IMR-90 (cell line): ENCODE measurements around the gene CDK5. TPM values are rescaled to one million over a fixed set of nuclear protein-coding genes. Genes with fewer than 3 reads are reported as not detected.

Experiments used
- ATAC-seq: fragments of 200-7000 bp; cut with Tn5 transposase; 2 replicates; pipeline ENCODE4 v1.9.1; 2020; ENCODE audit warnings: low read depth, mild to moderate bottlenecking, moderate library complexity
- BruUV-seq: library from RNA; stranded (reverse); fragments of 400-500 nt; replicated peaks from 2 replicates; lab custom pipeline; 2021; lab: Mats Ljungman, UMichigan
- CTCF ChIA-PET: fragments of 300-600 bp; formaldehyde crosslinking; extraction: SDS; loops from one replicate; lab custom pipeline; 2021; ENCODE audit warnings: antibody characterized with exemption; lab: Yijun Ruan, JAX
- POLR2A ChIA-PET: fragments of 300-600 bp; sonication (Branson Sonifier 250); formaldehyde crosslinking; loops from one replicate; lab custom pipeline; 2022; ENCODE audit warnings: antibody characterized with exemption; ENCODE audit not compliant: unreplicated experiment; lab: Charles Lee
- DNase-seq: peaks from one replicate; pipeline ENCODE4 v3.0.0; 2013
- H2AFZ ChIP-seq: replicated peaks from 2 replicates; pipeline ENCODE3; 2013; ENCODE audit warnings: low read length, mild to moderate bottlenecking; ENCODE audit not compliant: poor library complexity
- H2AK5ac ChIP-seq: 2 replicates; pipeline ENCODE4 v1.6.1; 2013; ENCODE audit warnings: low read depth, low read length, inconsistent platforms
- H2AK9ac ChIP-seq: replicated peaks from 2 replicates; pipeline ENCODE3; 2013; ENCODE audit warnings: mild to moderate bottlenecking, low read depth, low read length, moderate library complexity; ENCODE audit not compliant: poor library complexity
- H2BK120ac ChIP-seq: 2 replicates; pipeline ENCODE4 v1.6.1; 2013; ENCODE audit warnings: low read depth, low read length, inconsistent platforms
- H2BK15ac ChIP-seq: 3 replicates; pipeline ENCODE4 v1.6.1; 2013; ENCODE audit warnings: low read depth, low read length, inconsistent platforms
- H2BK20ac ChIP-seq: 2 replicates; pipeline ENCODE4 v1.6.1; 2013; ENCODE audit warnings: low read depth, mild to moderate bottlenecking, inconsistent platforms, low read length, moderate library complexity
- H2BK5ac ChIP-seq: 2 replicates; pipeline ENCODE4 v1.6.1; 2013; ENCODE audit warnings: mild to moderate bottlenecking, low read depth, low read length, inconsistent platforms; ENCODE audit not compliant: poor library complexity, severe bottlenecking
- H3K14ac ChIP-seq: replicated peaks from 2 replicates; pipeline ENCODE4 v1.6.1; 2013; ENCODE audit warnings: low read depth, low read length, inconsistent platforms
- H3K18ac ChIP-seq: 2 replicates; pipeline ENCODE4 v1.6.1; 2013; ENCODE audit warnings: low read depth, low read length, control low read depth
- H3K23ac ChIP-seq: 2 replicates; pipeline ENCODE4 v1.6.1; 2013; ENCODE audit warnings: low read depth, low read length, inconsistent platforms
- H3K27ac ChIP-seq: 2 replicates; pipeline ENCODE4 v1.5.1; 2013; ENCODE audit warnings: mild to moderate bottlenecking, control low read depth, low read length; ENCODE audit not compliant: insufficient read depth
- H3K27me3 ChIP-seq: 2 replicates; pipeline ENCODE4 v1.6.1; 2013; ENCODE audit warnings: low read length; ENCODE audit not compliant: control insufficient read depth, insufficient read depth
- H3K36me3 ChIP-seq: 2 replicates; pipeline ENCODE4 v1.6.1; 2013; ENCODE audit warnings: low read length, mixed read lengths; ENCODE audit not compliant: control insufficient read depth, insufficient read depth
- H3K4ac ChIP-seq: 2 replicates; pipeline ENCODE4 v1.6.1; 2013; ENCODE audit warnings: low read depth, low read length, inconsistent platforms
- H3K4me1 ChIP-seq: 2 replicates; pipeline ENCODE4 v1.6.1; 2013; ENCODE audit warnings: low read length, mixed read lengths; ENCODE audit not compliant: control insufficient read depth, insufficient read depth
- H3K4me2 ChIP-seq: 2 replicates; pipeline ENCODE4 v1.6.1; 2013; ENCODE audit warnings: low read depth, mild to moderate bottlenecking, control low read depth, low read length, moderate library complexity
- H3K4me3 ChIP-seq: 2 replicates; pipeline ENCODE4 v1.5.1; 2013; ENCODE audit warnings: low read depth, mild to moderate bottlenecking, control low read depth, low read length, moderate library complexity; ENCODE audit not compliant: insufficient read depth
- H3K56ac ChIP-seq: 2 replicates; pipeline ENCODE4 v1.6.1; 2013; ENCODE audit warnings: low read length, inconsistent platforms; ENCODE audit not compliant: insufficient read depth; ENCODE audit errors: extremely low read depth
- H3K79me1 ChIP-seq, 2 experiments: 2 replicates each; pipeline ENCODE4 v1.6.1; 2013; ENCODE audit warnings: low read length in 2 of 2, inconsistent platforms in 1 of 2, low read depth in 1 of 2
- H3K9ac ChIP-seq: 2 replicates; pipeline ENCODE4 v1.6.1; 2013; ENCODE audit warnings: low read depth, low read length, control low read depth
- H3K9me1 ChIP-seq: 2 replicates; pipeline ENCODE4 v1.6.1; 2013; ENCODE audit warnings: low read length, inconsistent platforms; ENCODE audit not compliant: insufficient read depth
- H3K9me3 ChIP-seq: 2 replicates; pipeline ENCODE4 v1.6.1; 2013; ENCODE audit warnings: low read length; ENCODE audit not compliant: control insufficient read depth, insufficient read depth
- H4K20me1 ChIP-seq: 2 replicates; pipeline ENCODE4 v1.6.1; 2013; ENCODE audit warnings: low read length, inconsistent platforms; ENCODE audit not compliant: insufficient read depth
- H4K5ac ChIP-seq: 2 replicates; pipeline ENCODE4 v1.6.1; 2013; ENCODE audit warnings: mild to moderate bottlenecking, low read depth, low read length, control low read depth
- H4K8ac ChIP-seq, 2 experiments: 2 replicates each; pipeline ENCODE4 v1.6.1; 2013; ENCODE audit warnings: low read depth in 2 of 2, low read length in 2 of 2, control low read depth in 1 of 2, inconsistent platforms in 1 of 2
- H4K91ac ChIP-seq: 2 replicates; pipeline ENCODE4 v1.6.1; 2013; ENCODE audit warnings: low read depth, low read length, inconsistent platforms; ENCODE audit not compliant: insufficient read depth
- CEBPB ChIP-seq: IDR thresholded peaks from 2 replicates; pipeline ENCODE4 v1.6.1; 2012; ENCODE audit warnings: low read depth, low read length, improper control_type of control experiment
- ELK1 ChIP-seq: fragments of 150-350 bp; IDR thresholded peaks from 2 replicates; pipeline ENCODE4 v1.6.1; 2016; ENCODE audit warnings: low read depth, mild to moderate bottlenecking, low read length, moderate library complexity, borderline replicate concordance
- FOS ChIP-seq: fragments of 150-350 bp; IDR thresholded peaks from 2 replicates; pipeline ENCODE4 v1.6.1; 2016; ENCODE audit warnings: low read depth, low read length
- MAFK ChIP-seq: IDR thresholded peaks from 2 replicates; pipeline ENCODE4 v1.6.1; 2012; ENCODE audit warnings: low read depth, low read length, improper control_type of control experiment
- MAZ ChIP-seq: IDR thresholded peaks from 2 replicates; pipeline ENCODE4 v1.6.1; 2012; ENCODE audit warnings: low read depth, mild to moderate bottlenecking, low read length, improper control_type of control experiment, moderate library complexity, borderline replicate concordance
- USF2 ChIP-seq: fragments of 150-350 bp; IDR thresholded peaks from 2 replicates; pipeline ENCODE4 v1.6.1; 2017; ENCODE audit warnings: mild to moderate bottlenecking, antibody characterized with exemption, low read length, low read depth
- WGBS, 2 experiments: methylation state at CpG; one replicate each; pipeline versions ENCODE4 v1.1.5 to v1.1.7; 2013; ENCODE audit warnings: missing lambda C conversion rate in 2 of 2; ENCODE audit not compliant: insufficient read length in 1 of 2; ENCODE audit errors: extremely low coverage in 2 of 2; 5-methylcytosine and 5-hydroxymethylcytosine counted together
- dilution Hi-C: fragments of 300-500 bp; cut with HindIII; formaldehyde crosslinking; loops from one replicate; pipeline ENCODE4 v1.14.3; 2018; ENCODE audit warnings: low sequenced_read_pairs; ENCODE audit not compliant: unreplicated experiment
- in situ Hi-C: fragments of 300-500 bp; cut with MboI; formaldehyde crosslinking; loops from 3 replicates; pipeline ENCODE4 v1.14.3; 2019; ENCODE audit warnings: low sequenced_read_pairs, inconsistent platforms, mixed read lengths
- intact Hi-C: fragments of 100-400 bp; cut with micrococcal nuclease; formaldehyde crosslinking; loops from 2 replicates; pipeline ENCODE4 v1.10.0; 2022
- polyA plus RNA-seq, 3 experiments: library from polyadenylated mRNA; depleted of rRNA; stranded (reverse); fragments of >200 nt; gene quantifications; 2 replicates each; pipeline ENCODE4 v1.2.3, GENCODE V29; 2012; ENCODE audit warnings: low replicate concordance in 1 of 3
- total RNA-seq: library from RNA; depleted of rRNA; stranded (reverse); fragments of >200 nt; gene quantifications from 2 replicates; pipeline ENCODE4 v1.2.3, GENCODE V29; 2012

The CDK5 gene
- total and polyA plus RNA-seq, 2 of the 4 experiments (the other 2 are of a cell fraction), result 22.4 to 34.8 TPM

GRCh38 chr7:151064454-151064853 is 6.8 kb upstream of the CDK5 start:
- H4K91ac ChIP-seq, result no peak overlapping the region
- no peak overlapping the region for H2AFZ ChIP-seq
- H3K4me2 ChIP-seq, result no peak overlapping the region
- POLR2A ChIA-PET, result no interaction called here
- intact Hi-C loops, result no loop called here
- H4K8ac ChIP-seq, result no peak overlapping the region
- no peaks in the 10 kb centered on the region for H3K9me3 ChIP-seq
- no peak overlapping the region for H3K4me3 ChIP-seq
- no peak overlapping the region for H2AK5ac ChIP-seq
- no peak overlapping the region for H3K18ac ChIP-seq
- no peak overlapping the region for H2AK9ac ChIP-seq
- H3K79me1 ChIP-seq, result peaks cover 24 to 62% of the 10 kb centered on the region in 2 experiments
- H3K27me3 ChIP-seq, result no peaks in the 10 kb centered on the region
- H3K23ac ChIP-seq, result no peak overlapping the region
- H4K20me1 ChIP-seq, result peaks cover 32% of the 10 kb centered on the region
- H2BK120ac ChIP-seq, result no peak overlapping the region
- CTCF ChIA-PET, result no interaction called here
- H3K9ac ChIP-seq, result no peak overlapping the region
- no peak overlapping the region for H3K4ac ChIP-seq
- TF ChIP-seq FOS (no peak), MAZ (no peak), ELK1 (no peak), USF2 (no peak), CEBPB (no peak), MAFK (no peak)
- in situ Hi-C loops, result no loop called here
- no peak overlapping the region for H2BK5ac ChIP-seq
- H2BK20ac ChIP-seq, result no peak overlapping the region
- H2BK15ac ChIP-seq, result no peak overlapping the region
- H3K14ac ChIP-seq, result no peak overlapping the region
- H3K56ac ChIP-seq, result no peak overlapping the region
- ATAC-seq, result no peak
- no peak overlapping the region for H4K5ac ChIP-seq
- peaks cover 8% of the 10 kb centered on the region; the same call in 1 of the 2 replicates for H3K9me1 ChIP-seq
- no TSS peak for BruUV-seq
- dilution Hi-C loops, result no loop called here
- H3K4me1 ChIP-seq, result peaks cover 33% of the 10 kb centered on the region
- 94% methylated on average over 6 of the region's 18 CpGs; no CpG with 5 or more reads in 1 of the 2 experiments for WGBS, 2 experiments
- H3K36me3 ChIP-seq, result peaks cover 45% of the 10 kb centered on the region
- no peak for DNase-seq
- H3K27ac ChIP-seq, result no peak overlapping the region
